ENCODE results near the gene VEGFA. TPM values are rescaled to one million over a fixed set of nuclear protein-coding genes. Genes with fewer than 3 reads are reported as not detected.

VEGFA gene
- total and polyA plus RNA-seq, 2 experiments from 2014 or later, result 148 to 179 TPM

- Histone ChIP-seq H3K4me3 (no peak overlapping the region), H2AFZ (no peak overlapping the region), H3K9me2 (replicated peaks; ENCODE audit: insufficient read depth) (no peaks in the 10 kb centered on the region), H3K79me2 (no peaks in the 10 kb centered on the region), H3K4me1 (ENCODE audit: insufficient read depth) (peaks cover 16% of the 10 kb centered on the region), H3K4me2 (no peak overlapping the region), H3K36me3 (replicated peaks; ENCODE audit: insufficient read depth, low read depth) (no peaks in the 10 kb centered on the region), H4K20me1 (ENCODE audit: insufficient read depth, poor library complexity, severe bottlenecking) (no peaks in the 10 kb centered on the region), H3K27ac (peak overlapping the region; percentile 20), H3K27me3 (no peaks in the 10 kb centered on the region), H3K9me3 (ENCODE audit: low read depth) (no peaks in the 10 kb centered on the region)
- DNase-seq (ENCODE audit: low spot score), result no peak
- WGBS (ENCODE audit: low lambda C conversion rate, missing lambda C conversion rate), result 65% methylated on average over 9 of the region's 9 CpGs
- TF ChIP-seq EZH2 (IDR thresholded peaks at IDR 0.05; ENCODE audit: borderline replicate concordance) (no peak), EZH2phosphoT487 (IDR thresholded peaks at IDR 0.05; ENCODE audit: low read depth, severe bottlenecking, unreplicated experiment) (no peak)
- TF ChIP-seq, protein P1, sequence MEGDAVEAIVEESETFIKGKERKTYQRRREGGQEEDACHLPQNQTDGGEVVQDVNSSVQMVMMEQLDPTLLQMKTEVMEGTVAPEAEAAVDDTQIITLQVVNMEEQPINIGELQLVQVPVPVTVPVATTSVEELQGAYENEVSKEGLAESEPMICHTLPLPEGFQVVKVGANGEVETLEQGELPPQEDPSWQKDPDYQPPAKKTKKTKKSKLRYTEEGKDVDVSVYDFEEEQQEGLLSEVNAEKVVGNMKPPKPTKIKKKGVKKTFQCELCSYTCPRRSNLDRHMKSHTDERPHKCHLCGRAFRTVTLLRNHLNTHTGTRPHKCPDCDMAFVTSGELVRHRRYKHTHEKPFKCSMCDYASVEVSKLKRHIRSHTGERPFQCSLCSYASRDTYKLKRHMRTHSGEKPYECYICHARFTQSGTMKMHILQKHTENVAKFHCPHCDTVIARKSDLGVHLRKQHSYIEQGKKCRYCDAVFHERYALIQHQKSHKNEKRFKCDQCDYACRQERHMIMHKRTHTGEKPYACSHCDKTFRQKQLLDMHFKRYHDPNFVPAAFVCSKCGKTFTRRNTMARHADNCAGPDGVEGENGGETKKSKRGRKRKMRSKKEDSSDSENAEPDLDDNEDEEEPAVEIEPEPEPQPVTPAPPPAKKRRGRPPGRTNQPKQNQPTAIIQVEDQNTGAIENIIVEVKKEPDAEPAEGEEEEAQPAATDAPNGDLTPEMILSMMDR (IDR thresholded peaks at IDR 0.05; ENCODE audit: poor library complexity), result no peak
Observed at GRCh38 chr6:43742931-43743632, 26.9 kb upstream of the VEGFA start.

- Histone ChIP-seq H3K4me2 (no peak overlapping the region), H2AFZ (no peak overlapping the region), H3K27me3 (no peaks in the 10 kb centered on the region), H3K9me2 (replicated peaks; ENCODE audit: insufficient read depth) (no peaks in the 10 kb centered on the region), H3K36me3 (replicated peaks; ENCODE audit: insufficient read depth, low read depth) (no peaks in the 10 kb centered on the region), H4K20me1 (ENCODE audit: insufficient read depth, poor library complexity, severe bottlenecking) (no peaks in the 10 kb centered on the region), H3K79me2 (no peaks in the 10 kb centered on the region), H3K9me3 (ENCODE audit: low read depth) (no peaks in the 10 kb centered on the region), H3K4me3 (no peak overlapping the region), H3K27ac (peak overlapping the region; percentile 20), H3K4me1 (ENCODE audit: insufficient read depth) (peaks cover 16% of the 10 kb centered on the region)
- WGBS (ENCODE audit: low lambda C conversion rate, missing lambda C conversion rate), result 85% methylated on average over 5 of the region's 5 CpGs
- DNase-seq (ENCODE audit: low spot score), result no peak
- TF ChIP-seq EZH2phosphoT487 (IDR thresholded peaks at IDR 0.05; ENCODE audit: low read depth, severe bottlenecking, unreplicated experiment) (no peak), EZH2 (IDR thresholded peaks at IDR 0.05; ENCODE audit: borderline replicate concordance) (no peak)
- TF ChIP-seq, protein P1 (IDR thresholded peaks at IDR 0.05; ENCODE audit: poor library complexity), result no peak
Observed at GRCh38 chr6:43743682-43744381, 26.2 kb upstream of the VEGFA start.

GRCh38 chr6:43744491-43744890, 25.5 kb upstream of the VEGFA start:
- Histone ChIP-seq H3K4me3 (no peak overlapping the region), H3K79me2 (no peaks in the 10 kb centered on the region), H3K9me2 (replicated peaks; ENCODE audit: insufficient read depth) (no peaks in the 10 kb centered on the region), H3K27ac (no peak overlapping the region), H3K36me3 (replicated peaks; ENCODE audit: insufficient read depth, low read depth) (no peaks in the 10 kb centered on the region), H3K4me2 (no peak overlapping the region), H3K27me3 (no peaks in the 10 kb centered on the region), H2AFZ (no peak overlapping the region), H4K20me1 (ENCODE audit: insufficient read depth, poor library complexity, severe bottlenecking) (no peaks in the 10 kb centered on the region), H3K4me1 (ENCODE audit: insufficient read depth) (peaks cover 16% of the 10 kb centered on the region), H3K9me3 (ENCODE audit: low read depth) (no peaks in the 10 kb centered on the region)
- DNase-seq (ENCODE audit: low spot score), result no peak
- TF ChIP-seq EZH2 (IDR thresholded peaks at IDR 0.05; ENCODE audit: borderline replicate concordance) (no peak), EZH2phosphoT487 (IDR thresholded peaks at IDR 0.05; ENCODE audit: low read depth, severe bottlenecking, unreplicated experiment) (no peak)
- TF ChIP-seq, protein P1 (IDR thresholded peaks at IDR 0.05; ENCODE audit: poor library complexity), result no peak
- 71% methylated on average over 8 of the region's 8 CpGs for WGBS (ENCODE audit: low lambda C conversion rate, missing lambda C conversion rate)

All from hepatocyte (in vitro differentiated cells).